Endodermal cell (in vitro differentiated cells): ENCODE measurements around the gene RPIA. TPM values are rescaled to one million over a fixed set of nuclear protein-coding genes. Genes with fewer than 3 reads are reported as not detected.

ENCODE experiments used
- DNase-seq: peaks from one replicate; pipeline ENCODE4 v3.0.0-alpha.2; 2017
- H3K27ac ChIP-seq: 2 replicates; pipeline ENCODE4 v1.5.1; 2013; ENCODE audit warnings: mild to moderate bottlenecking, low read depth, low read length, moderate library complexity
- H3K27me3 ChIP-seq: 2 replicates; pipeline ENCODE4 v1.6.1; 2013; ENCODE audit warnings: mild to moderate bottlenecking, low read length, moderate library complexity; ENCODE audit not compliant: insufficient read depth, control insufficient read depth, poor library complexity, severe bottlenecking
- H3K36me3 ChIP-seq: 2 replicates; pipeline ENCODE4 v1.7.0; 2013; ENCODE audit warnings: mild to moderate bottlenecking, low read length, moderate library complexity; ENCODE audit not compliant: control insufficient read depth, insufficient read depth
- H3K4me1 ChIP-seq: one replicate; pipeline ENCODE4 v1.7.0; 2013; ENCODE audit warnings: low read length; ENCODE audit not compliant: control insufficient read depth, insufficient read depth
- H3K4me3 ChIP-seq: 2 replicates; pipeline ENCODE4 v1.5.1; 2013; ENCODE audit warnings: mild to moderate bottlenecking, low read length, moderate library complexity
- H3K9ac ChIP-seq: 2 replicates; pipeline ENCODE4 v1.6.1; 2013; ENCODE audit warnings: mild to moderate bottlenecking, low read length, moderate library complexity; ENCODE audit not compliant: poor library complexity, severe bottlenecking; ENCODE audit errors: extremely low read depth
- H3K9me3 ChIP-seq: 2 replicates; pipeline ENCODE4 v1.6.1; 2013; ENCODE audit warnings: mild to moderate bottlenecking, low read length, moderate library complexity; ENCODE audit not compliant: control insufficient read depth
- H3K27ac Mint-ChIP-seq: 2 replicates; pipeline ENCODE4 v1.8.0; 2020; ENCODE audit warnings: mixed read lengths
- H3K27me3 Mint-ChIP-seq: 2 replicates; pipeline ENCODE4 v1.8.0; 2021; ENCODE audit warnings: mild to moderate bottlenecking, mixed read lengths; ENCODE audit not compliant: insufficient read depth
- H3K36me3 Mint-ChIP-seq: 2 replicates; pipeline ENCODE4 v1.8.0; 2020; ENCODE audit warnings: low read depth, mixed read lengths
- H3K4me1 Mint-ChIP-seq: 2 replicates; pipeline ENCODE4 v1.8.0; 2020; ENCODE audit warnings: mixed read lengths
- H3K4me3 Mint-ChIP-seq: 2 replicates; pipeline ENCODE4 v1.8.0; 2020; ENCODE audit warnings: mild to moderate bottlenecking, moderate library complexity, mixed read lengths
- H3K9me3 Mint-ChIP-seq: 2 replicates; pipeline ENCODE4 v1.8.0; 2020; ENCODE audit warnings: mild to moderate bottlenecking, mixed read lengths
- WGBS, 2 experiments: methylation state at CpG; one replicate each; pipeline versions ENCODE4 v1.1.5 to v1.1.7; 2013; ENCODE audit warnings: missing lambda C conversion rate in 2 of 2, mixed read lengths in 1 of 2; ENCODE audit not compliant: insufficient coverage in 1 of 2, insufficient read length in 1 of 2; 5-methylcytosine and 5-hydroxymethylcytosine counted together
- total RNA-seq, 2 donors: library from RNA; stranded (reverse); fragmentation: NEBNext Ultra II Directional in 1 of 2; extraction: Animal tissue kit (Norgen Biotek cat#: 25700) in 1 of 2; gene quantifications; 2 replicates in 1 of 2; 3 replicates in 1 of 2; pipeline ENCODE4 v1.2.1, GENCODE V29; 2021
- TF ChIP-seq, protein P1 (sequence below): fragments of 200-600 bp; sonication (generic); conservative IDR thresholded peaks from 2 replicates; pipeline ENCODE4 v1.5.0; 2021; ENCODE audit warnings: antibody characterized with exemption, mild to moderate bottlenecking

The RPIA gene
- total RNA-seq, 2 donors from 2014 or later, result 16.2 to 26.0 TPM

DNA sequence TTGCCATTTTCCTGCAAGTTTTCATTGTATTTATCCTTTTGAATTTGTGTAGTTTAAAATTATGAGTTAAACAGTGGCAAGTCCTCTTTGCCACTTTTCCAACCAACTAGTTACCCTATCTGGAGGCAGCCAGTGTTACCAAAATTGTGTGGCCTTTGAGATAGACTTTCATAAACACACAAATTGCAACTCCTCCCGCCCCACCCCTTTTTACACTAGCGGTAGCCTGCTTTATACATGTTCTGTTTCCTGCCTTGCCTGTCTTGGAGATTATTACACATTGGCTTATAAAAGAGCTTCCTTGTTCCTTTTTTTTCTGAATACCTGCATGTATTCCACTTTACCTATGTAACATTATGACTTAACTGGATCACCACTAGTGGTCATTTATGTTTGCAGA is 56.5 kb downstream of the RPIA start:
- 87% methylated on average over 2 of the region's 2 CpGs; no CpG with 5 or more reads in 1 of the 2 experiments for WGBS, 2 experiments
- no peak overlapping the region for H3K4me3 Mint-ChIP-seq
- no peaks in the 10 kb centered on the region for H3K27me3 ChIP-seq

DNA sequence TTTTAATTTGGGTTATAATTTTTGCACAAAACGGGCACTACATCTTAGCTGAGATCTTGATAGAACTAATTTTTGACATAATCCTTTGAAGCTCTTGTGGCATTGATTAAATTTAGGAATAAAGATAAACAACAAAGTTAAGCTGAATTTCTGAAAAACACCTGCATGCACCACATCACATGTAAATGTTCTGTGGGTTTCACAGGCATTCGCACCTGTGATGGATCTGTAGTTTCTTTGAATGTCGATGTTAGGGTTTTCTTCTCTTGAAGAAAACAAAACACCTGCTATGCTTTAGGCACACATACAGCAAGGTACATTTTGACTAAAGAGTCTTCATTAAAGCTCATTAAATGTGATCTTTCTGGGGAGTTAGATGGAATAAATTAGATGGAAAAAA is 60.3 kb downstream of the RPIA start:
- WGBS, 2 experiments, result 90 to 94% methylated on average over 1 to 3 of the region's 3 CpGs
- DNase-seq, result no peak
- H3K4me3 ChIP-seq, result no peak overlapping the region
- no peaks in the 10 kb centered on the region for H3K9me3 ChIP-seq
- TF ChIP-seq, protein P1, sequence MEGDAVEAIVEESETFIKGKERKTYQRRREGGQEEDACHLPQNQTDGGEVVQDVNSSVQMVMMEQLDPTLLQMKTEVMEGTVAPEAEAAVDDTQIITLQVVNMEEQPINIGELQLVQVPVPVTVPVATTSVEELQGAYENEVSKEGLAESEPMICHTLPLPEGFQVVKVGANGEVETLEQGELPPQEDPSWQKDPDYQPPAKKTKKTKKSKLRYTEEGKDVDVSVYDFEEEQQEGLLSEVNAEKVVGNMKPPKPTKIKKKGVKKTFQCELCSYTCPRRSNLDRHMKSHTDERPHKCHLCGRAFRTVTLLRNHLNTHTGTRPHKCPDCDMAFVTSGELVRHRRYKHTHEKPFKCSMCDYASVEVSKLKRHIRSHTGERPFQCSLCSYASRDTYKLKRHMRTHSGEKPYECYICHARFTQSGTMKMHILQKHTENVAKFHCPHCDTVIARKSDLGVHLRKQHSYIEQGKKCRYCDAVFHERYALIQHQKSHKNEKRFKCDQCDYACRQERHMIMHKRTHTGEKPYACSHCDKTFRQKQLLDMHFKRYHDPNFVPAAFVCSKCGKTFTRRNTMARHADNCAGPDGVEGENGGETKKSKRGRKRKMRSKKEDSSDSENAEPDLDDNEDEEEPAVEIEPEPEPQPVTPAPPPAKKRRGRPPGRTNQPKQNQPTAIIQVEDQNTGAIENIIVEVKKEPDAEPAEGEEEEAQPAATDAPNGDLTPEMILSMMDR, result no peak
- H3K4me1 Mint-ChIP-seq, result no peaks in the 10 kb centered on the region
- H3K27ac ChIP-seq, result no peak overlapping the region
- H3K27ac Mint-ChIP-seq, result no peak overlapping the region
- H3K36me3 Mint-ChIP-seq, result peaks cover 52% of the 10 kb centered on the region
- H3K9ac ChIP-seq, result no peak overlapping the region
- no peaks in the 10 kb centered on the region for H3K27me3 Mint-ChIP-seq
- H3K4me1 ChIP-seq, result no peaks in the 10 kb centered on the region
- H3K36me3 ChIP-seq, result peaks cover 49% of the 10 kb centered on the region
- no peak overlapping the region for H3K4me3 Mint-ChIP-seq
- no peaks in the 10 kb centered on the region for H3K27me3 ChIP-seq
- peaks cover 8% of the 10 kb centered on the region for H3K9me3 Mint-ChIP-seq

More for the DNA sequence above, 56.5 kb downstream of the RPIA start:
- TF ChIP-seq, protein P1, result no peak
- Mint-ChIP-seq H3K9me3 (peaks cover 22% of the 10 kb centered on the region), H3K27ac (no peak overlapping the region), H3K4me1 (no peaks in the 10 kb centered on the region), H3K36me3 (peaks cover 77% of the 10 kb centered on the region), H3K27me3 (no peaks in the 10 kb centered on the region)
- Histone ChIP-seq H3K9me3 (peaks cover 27% of the 10 kb centered on the region), H3K4me3 (no peak overlapping the region), H3K9ac (no peak overlapping the region), H3K36me3 (peaks cover 81% of the 10 kb centered on the region), H3K27ac (no peak overlapping the region), H3K4me1 (no peaks in the 10 kb centered on the region)
- no peak for DNase-seq

DNA sequence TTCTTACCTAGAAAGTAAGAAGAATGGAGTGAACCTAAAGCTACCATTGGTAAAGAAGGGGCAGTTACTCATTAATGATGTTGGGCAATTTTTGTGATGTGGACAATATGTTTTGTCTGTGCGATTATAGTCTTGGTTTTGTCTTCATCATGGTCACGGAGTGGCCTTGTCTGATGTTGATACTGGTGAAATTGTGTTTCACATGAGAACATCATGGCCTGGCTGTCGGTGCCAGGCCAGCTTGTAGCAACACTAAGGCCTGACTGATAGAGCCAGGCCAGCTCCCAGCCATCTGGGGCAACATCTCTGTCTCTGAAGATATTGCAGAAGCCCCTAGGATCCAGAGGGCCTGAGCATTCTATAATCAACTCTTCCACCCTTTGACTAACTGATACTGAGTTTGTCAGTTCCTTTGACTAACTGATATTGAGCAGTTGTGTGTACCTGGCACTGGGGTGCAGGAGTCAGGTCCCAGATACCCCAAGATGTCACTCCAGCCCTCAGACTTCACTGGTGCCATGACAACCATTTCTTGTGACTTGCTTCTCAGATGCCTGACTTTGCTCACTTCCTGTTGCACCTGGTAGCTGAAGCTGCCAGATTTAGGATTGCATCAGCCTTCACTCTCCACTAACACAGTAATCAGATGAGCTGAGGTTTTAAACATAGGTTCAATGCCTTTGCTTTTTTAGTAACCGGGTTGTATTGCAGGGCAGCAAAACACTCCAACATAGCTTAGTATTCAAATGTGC is 62.5 kb downstream of the RPIA start:
- H3K36me3 Mint-ChIP-seq, result peaks cover 36% of the 10 kb centered on the region
- H3K4me1 Mint-ChIP-seq, result no peaks in the 10 kb centered on the region
- DNase-seq, result no peak
- peaks cover 7% of the 10 kb centered on the region for H3K9me3 ChIP-seq
- H3K4me3 ChIP-seq, result no peak overlapping the region
- H3K27me3 Mint-ChIP-seq, result no peaks in the 10 kb centered on the region
- H3K4me1 ChIP-seq, result no peaks in the 10 kb centered on the region
- TF ChIP-seq, protein P1, result no peak
- H3K27ac Mint-ChIP-seq, result no peak overlapping the region
- no peak overlapping the region for H3K4me3 Mint-ChIP-seq
- H3K9ac ChIP-seq, result no peak overlapping the region
- H3K27ac ChIP-seq, result no peak overlapping the region
- H3K27me3 ChIP-seq, result no peaks in the 10 kb centered on the region
- WGBS, 2 experiments, result 94% methylated on average over 4 of the region's 4 CpGs; no CpG with 5 or more reads in 1 of the 2 experiments
- H3K36me3 ChIP-seq, result peaks cover 30% of the 10 kb centered on the region
- H3K9me3 Mint-ChIP-seq, result peaks cover 30% of the 10 kb centered on the region
